Embryonic facial prominence (tissue), 1 donor: ENCODE measurements around the gene LYZL2.
A peak's percentile ranks its signal among the peaks of the same experiment; 100 is the strongest.
"Not testable (repeated sequence)": the region's sequence is repeated elsewhere in the genome, so short reads cannot be mapped to it uniquely, and the experiment has no call there.

Experiments
- DNase-seq: peaks from one replicate; pipeline ENCODE4 v3.0.0-alpha.2; 2016; ENCODE audit errors: extremely low spot score

LYZL2 gene

GRCh38 chr10:30639946-30640786, 10.6 kb upstream of the LYZL2 start:
- peak; percentile 54 for DNase-seq

GRCh38 chr10:30637881-30638467, 8.4 kb upstream of the LYZL2 start:
- no peak for DNase-seq

- no peak for DNase-seq
Observed at GRCh38 chr10:30631188-30631587, 1.6 kb upstream of the LYZL2 start.

GRCh38 chr10:30630571-30630970, 1.0 kb upstream of the LYZL2 start:
- DNase-seq, result no peak

GRCh38 chr10:30628576-30628975, 977 bp downstream of the LYZL2 start:
- DNase-seq, result not testable (repeated sequence)

- not testable (repeated sequence) for DNase-seq
Observed at GRCh38 chr10:30626837-30627236, 2.7 kb downstream of the LYZL2 start.

GRCh38 chr10:30626196-30626595, 3.4 kb downstream of the LYZL2 start:
- DNase-seq, result not testable (repeated sequence)

GRCh38 chr10:30625080-30625479, 4.5 kb downstream of the LYZL2 start:
- DNase-seq, result no peak

GRCh38 chr10:30619966-30620365, 9.6 kb downstream of the LYZL2 start:
- DNase-seq, result no peak

- no peak for DNase-seq
Observed at GRCh38 chr10:30617070-30617469, 12.5 kb downstream of the LYZL2 start.

- not testable (repeated sequence) for DNase-seq
Observed at GRCh38 chr10:30611041-30611440, 18.5 kb downstream of the LYZL2 start.

- no peak for DNase-seq
Observed at GRCh38 chr10:30607814-30608213, 21.7 kb downstream of the LYZL2 start.

GRCh38 chr10:30606313-30606712, 23.2 kb downstream of the LYZL2 start:
- DNase-seq, result no peak

- DNase-seq, result not testable (repeated sequence)
Observed at GRCh38 chr10:30605341-30606121, 24.0 kb downstream of the LYZL2 start.

GRCh38 chr10:30603589-30603988, 26.0 kb downstream of the LYZL2 start:
- no peak for DNase-seq

GRCh38 chr10:30602747-30603146, 26.8 kb downstream of the LYZL2 start:
- no peak for DNase-seq

GRCh38 chr10:30600005-30600404, 29.5 kb downstream of the LYZL2 start:
- DNase-seq, result no peak

- DNase-seq, result no peak
Observed at GRCh38 chr10:30598105-30598776, 31.3 kb downstream of the LYZL2 start.

- DNase-seq, result not testable (repeated sequence)
Observed at GRCh38 chr10:30597433-30597824, 32.1 kb downstream of the LYZL2 start.

GRCh38 chr10:30596493-30597432, 32.8 kb downstream of the LYZL2 start:
- DNase-seq, result not testable (repeated sequence)

- DNase-seq, result no peak
Observed at GRCh38 chr10:30596013-30596412, 33.5 kb downstream of the LYZL2 start.
